Amniotic stem cell (primary cell): ENCODE data around the gene ACKR2.
"Not testable (repeated sequence)": the region's sequence is repeated elsewhere in the genome, so short reads cannot be mapped to it uniquely, and the experiment has no call there.

Experiments used
- DNase-seq: peaks from one replicate; lab custom pipeline; 2025; lab: John Stamatoyannopoulos, UW

The ACKR2 gene

GRCh38 chr3:42801784-42802183, 7.5 kb upstream of the ACKR2 start:
- DNase-seq: no peak

GRCh38 chr3:42802876-42803413, 6.3 kb upstream of the ACKR2 start:
- DNase-seq: no peak

GRCh38 chr3:42803414-42804105, 5.7 kb upstream of the ACKR2 start:
- no peak for DNase-seq

GRCh38 chr3:42804106-42804830, 5.0 kb upstream of the ACKR2 start, which contains the start of gene HIGD1A:
Gene HIGD1A, minus strand, starts transcription at chr3:42804490. Its CDS starts 10,237 bp downstream, at chr3:42794253.
- DNase-seq: peak; percentile 95

- DNase-seq: no peak
Observed at GRCh38 chr3:42804831-42805132, 4.5 kb upstream of the ACKR2 start.

GRCh38 chr3:42805141-42805821, 4.0 kb upstream of the ACKR2 start:
- DNase-seq: no peak

- DNase-seq: no peak
Observed at GRCh38 chr3:42807929-42808328, 1.3 kb upstream of the ACKR2 start.

- not testable (repeated sequence) for DNase-seq
Observed at GRCh38 chr3:42810706-42811105, 1.5 kb downstream of the ACKR2 start.

- DNase-seq: not testable (repeated sequence)
Observed at GRCh38 chr3:42811118-42811883, 2.1 kb downstream of the ACKR2 start.

GRCh38 chr3:42814246-42814645, 5.0 kb downstream of the ACKR2 start:
- DNase-seq: no peak

- DNase-seq: no peak
Observed at GRCh38 chr3:42814914-42815507, 5.8 kb downstream of the ACKR2 start.

- no peak for DNase-seq
Observed at GRCh38 chr3:42815826-42816225, 6.6 kb downstream of the ACKR2 start.

- no peak for DNase-seq
Observed at GRCh38 chr3:42819351-42819965, 10.2 kb downstream of the ACKR2 start.

- no peak for DNase-seq
Observed at GRCh38 chr3:42820746-42821051, 11.5 kb downstream of the ACKR2 start.

- no peak for DNase-seq
Observed at GRCh38 chr3:42822828-42823227, 13.6 kb downstream of the ACKR2 start.

GRCh38 chr3:42823351-42823750, 14.1 kb downstream of the ACKR2 start:
- DNase-seq: no peak

GRCh38 chr3:42826141-42826540, 16.9 kb downstream of the ACKR2 start:
- DNase-seq: no peak

- DNase-seq: no peak
Observed at GRCh38 chr3:42827023-42827422, 17.8 kb downstream of the ACKR2 start.

- no peak for DNase-seq
Observed at GRCh38 chr3:42827654-42828053, 18.4 kb downstream of the ACKR2 start.

- DNase-seq: no peak
Observed at GRCh38 chr3:42829083-42829627, 19.9 kb downstream of the ACKR2 start.
